WI38 (cell line): ENCODE measurements around the gene NF1.

Experiments used
- H3K4me3 ChIP-seq: 2 replicates; pipeline ENCODE4 v1.5.1; 2011; ENCODE audit warnings: low read depth, mild to moderate bottlenecking, control low read depth, low read length
- CTCF ChIP-seq: IDR thresholded peaks from 2 replicates; pipeline ENCODE4 v1.5.1; 2012; ENCODE audit warnings: low read depth, mild to moderate bottlenecking, control low read depth, low read length

The NF1 gene

GRCh38 chr17:31413081-31413799, 318.5 kb downstream of the NF1 start:
- no peak overlapping the region for H3K4me3 ChIP-seq
- TF ChIP-seq CTCF: no peak

- TF ChIP-seq CTCF: no peak
- no peak overlapping the region for H3K4me3 ChIP-seq
Measured at GRCh38 chr17:31413874-31414549, 319.2 kb downstream of the NF1 start.

- TF ChIP-seq CTCF: no peak
- no peak overlapping the region for H3K4me3 ChIP-seq
Measured at GRCh38 chr17:31414550-31414918, 319.8 kb downstream of the NF1 start.

GRCh38 chr17:31415004-31415454, 320.3 kb downstream of the NF1 start:
- TF ChIP-seq CTCF: no peak
- no peak overlapping the region for H3K4me3 ChIP-seq

GRCh38 chr17:31415640-31416502, 321.1 kb downstream of the NF1 start:
- H3K4me3 ChIP-seq: no peak overlapping the region
- no peak for TF ChIP-seq CTCF

GRCh38 chr17:31416503-31416923, 321.7 kb downstream of the NF1 start:
- H3K4me3 ChIP-seq: no peak overlapping the region
- no peak for TF ChIP-seq CTCF
